Trophoblast cell (in vitro differentiated cells and primary cell): Measurements from ENCODE around the gene FAM120B.

Experiments
- DNase-seq, 2 donors: peaks; one replicate each; pipeline ENCODE4 v3.0.0-alpha.2; 2016
- H2AFZ ChIP-seq: 2 replicates; pipeline ENCODE4 v1.6.1; 2013; ENCODE audit warnings: low read length, moderate library complexity, mild to moderate bottlenecking; ENCODE audit not compliant: insufficient read depth, poor library complexity
- H2AK5ac ChIP-seq: 2 replicates; pipeline ENCODE4 v1.6.1; 2013; ENCODE audit warnings: mild to moderate bottlenecking, low read length
- H2BK120ac ChIP-seq: 2 replicates; pipeline ENCODE4 v1.6.1; 2013; ENCODE audit warnings: low read length, mild to moderate bottlenecking, moderate library complexity; ENCODE audit not compliant: insufficient read depth, poor library complexity
- H2BK12ac ChIP-seq: 2 replicates; pipeline ENCODE4 v1.6.1; 2013; ENCODE audit warnings: mild to moderate bottlenecking, low read length, moderate library complexity
- H2BK5ac ChIP-seq: 2 replicates; pipeline ENCODE4 v1.6.1; 2013; ENCODE audit warnings: low read length, low read depth, moderate library complexity, mild to moderate bottlenecking; ENCODE audit not compliant: poor library complexity
- H3K14ac ChIP-seq: 2 replicates; pipeline ENCODE4 v1.6.1; 2013; ENCODE audit warnings: mild to moderate bottlenecking, low read length
- H3K18ac ChIP-seq: 2 replicates; pipeline ENCODE4 v1.6.1; 2013; ENCODE audit warnings: mild to moderate bottlenecking, low read length
- H3K23ac ChIP-seq: 2 replicates; pipeline ENCODE4 v1.6.1; 2013; ENCODE audit warnings: low read length
- H3K27ac ChIP-seq: 2 replicates; pipeline ENCODE4 v1.5.1; 2013; ENCODE audit warnings: low read depth, mild to moderate bottlenecking, inconsistent platforms, low read length, moderate library complexity
- H3K27me3 ChIP-seq: 2 replicates; pipeline ENCODE4 v1.6.1; 2013; ENCODE audit warnings: inconsistent platforms, mild to moderate bottlenecking, low read length, moderate library complexity; ENCODE audit not compliant: insufficient read depth
- H3K36me3 ChIP-seq, 2 experiments: 1 replicate in 1 of 2; 2 replicates in 1 of 2; pipeline ENCODE4 v1.6.1; 2013; ENCODE audit warnings: low read length in 2 of 2, mild to moderate bottlenecking in 2 of 2, moderate library complexity in 1 of 2; ENCODE audit not compliant: insufficient read depth in 2 of 2, control insufficient read depth in 1 of 2
- H3K4ac ChIP-seq: 2 replicates; pipeline ENCODE4 v1.6.1; 2013; ENCODE audit warnings: low read depth, mild to moderate bottlenecking, low read length, moderate library complexity
- H3K4me1 ChIP-seq, 2 experiments: 1 replicate in 1 of 2; 2 replicates in 1 of 2; pipeline ENCODE4 v1.6.1; 2013; ENCODE audit warnings: low read length in 2 of 2, mild to moderate bottlenecking in 2 of 2, moderate library complexity in 1 of 2; ENCODE audit not compliant: insufficient read depth in 2 of 2, control insufficient read depth in 1 of 2
- H3K4me2 ChIP-seq: 2 replicates; pipeline ENCODE4 v1.6.1; 2013; ENCODE audit warnings: inconsistent platforms, mild to moderate bottlenecking, low read length, moderate library complexity
- H3K4me3 ChIP-seq: 2 replicates; pipeline ENCODE4 v1.5.1; 2013; ENCODE audit warnings: mild to moderate bottlenecking, low read depth, low read length, inconsistent platforms
- H3K79me1 ChIP-seq: one replicate; pipeline ENCODE4 v1.6.1; 2013; ENCODE audit warnings: low read length
- H3K79me2 ChIP-seq: 2 replicates; pipeline ENCODE4 v1.6.1; 2013; ENCODE audit warnings: low read length, mild to moderate bottlenecking; ENCODE audit not compliant: control insufficient read depth, insufficient read depth, poor library complexity
- H3K9ac ChIP-seq: 2 replicates; pipeline ENCODE4 v1.6.1; 2013; ENCODE audit warnings: mild to moderate bottlenecking, low read length
- H3K9me3 ChIP-seq: 2 replicates; pipeline ENCODE4 v1.6.1; 2013; ENCODE audit warnings: low read depth, mild to moderate bottlenecking, control low read depth, inconsistent platforms, low read length; ENCODE audit not compliant: insufficient read depth
- H4K12ac ChIP-seq: 2 replicates; pipeline ENCODE4 v1.6.1; 2013; ENCODE audit warnings: low read depth, mild to moderate bottlenecking, low read length, moderate library complexity
- H4K8ac ChIP-seq: 2 replicates; pipeline ENCODE4 v1.6.1; 2013; ENCODE audit warnings: low read depth, mild to moderate bottlenecking, low read length, moderate library complexity
- H4K91ac ChIP-seq: one replicate; pipeline ENCODE4 v1.6.1; 2013; ENCODE audit warnings: low read depth, mild to moderate bottlenecking, low read length, moderate library complexity
- WGBS: extraction: QIAGEN DNeasy Blood & Tissue Kit; methylation state at CpG from one replicate; pipeline ENCODE4 v1.1.7; 2013; ENCODE audit warnings: missing lambda C conversion rate; ENCODE audit not compliant: insufficient read length, insufficient coverage; ENCODE audit errors: extremely low coverage; 5-methylcytosine and 5-hydroxymethylcytosine counted together

FAM120B gene

DNA sequence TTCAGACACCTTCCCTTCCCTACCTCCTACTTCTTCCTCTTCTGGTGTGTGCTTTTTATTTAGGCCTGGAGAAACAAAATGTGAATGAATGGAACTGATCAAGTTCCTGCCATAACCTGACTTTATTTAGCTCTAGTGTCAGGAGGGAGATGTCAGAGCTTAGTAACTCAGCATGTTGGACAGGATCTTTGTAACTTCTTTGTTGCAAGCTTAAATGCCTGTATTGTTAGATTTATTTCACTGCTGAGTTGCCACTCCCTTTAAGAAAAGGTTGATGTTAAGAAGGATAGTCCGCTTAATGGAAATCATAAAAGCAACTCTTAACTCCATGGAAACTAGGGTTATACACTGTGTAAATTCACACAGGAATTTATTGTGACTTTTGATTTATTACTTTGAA lies 2.2 kb downstream of the FAM120B start:
- Histone ChIP-seq H2BK120ac (no peak overlapping the region), H2AK5ac (no peak overlapping the region), H3K9me3 (peaks cover 2% of the 10 kb centered on the region), H3K79me2 (peaks cover 10% of the 10 kb centered on the region), H3K14ac (no peak overlapping the region), H3K36me3 (peaks cover 1% of the 10 kb centered on the region in 2 experiments), H3K23ac (no peak overlapping the region), H3K9ac (no peak overlapping the region), H3K4me1 (peaks cover 13 to 15% of the 10 kb centered on the region in 2 experiments), H2AFZ (no peak overlapping the region), H3K79me1 (peaks cover 10% of the 10 kb centered on the region), H3K27ac (no peak overlapping the region), H3K18ac (no peak overlapping the region), H4K12ac (no peak overlapping the region), H2BK12ac (no peak overlapping the region), H2BK5ac (no peak overlapping the region), H4K8ac (no peak overlapping the region), H3K4me2 (no peak overlapping the region), H4K91ac (no peak overlapping the region), H3K4ac (peak overlapping the region; percentile 12), H3K27me3 (no peaks in the 10 kb centered on the region), H3K4me3 (no peak overlapping the region)
- no peak for DNase-seq
- WGBS: no CpG with 5 or more reads among the region's 1 CpG

DNA sequence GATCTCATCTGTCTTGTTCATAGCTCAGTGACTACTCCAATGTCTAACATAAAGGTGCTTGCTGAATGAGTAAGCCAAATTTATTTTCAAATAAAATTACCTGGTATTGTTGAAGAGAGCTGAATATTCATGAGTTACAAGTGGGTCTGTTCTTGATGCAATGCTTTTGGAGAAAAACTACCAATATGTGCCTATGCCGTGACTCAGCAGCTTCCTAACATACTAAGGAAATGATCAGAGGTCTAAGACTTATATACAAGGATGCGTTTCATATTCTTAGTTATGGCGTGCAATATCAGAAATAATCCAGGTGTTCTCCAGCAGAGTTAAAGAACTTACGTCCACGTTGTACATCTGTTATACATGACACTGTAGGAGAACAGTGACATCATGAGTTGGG lies 5.1 kb downstream of the FAM120B start:
- H3K4ac ChIP-seq: no peak overlapping the region
- H2BK120ac ChIP-seq: no peak overlapping the region
- H3K4me2 ChIP-seq: no peak overlapping the region
- H4K12ac ChIP-seq: no peak overlapping the region
- H3K14ac ChIP-seq: no peak overlapping the region
- peaks cover 7% of the 10 kb centered on the region for H3K79me2 ChIP-seq
- no CpG with 5 or more reads among the region's 5 CpGs for WGBS
- H3K36me3 ChIP-seq: peaks cover 1% of the 10 kb centered on the region in 2 experiments
- H3K4me3 ChIP-seq: no peak overlapping the region
- H3K27ac ChIP-seq: no peak overlapping the region
- no peaks in the 10 kb centered on the region for H3K27me3 ChIP-seq
- no peak for DNase-seq
- H3K79me1 ChIP-seq: peaks cover 5% of the 10 kb centered on the region
- no peak overlapping the region for H3K18ac ChIP-seq
- H2AK5ac ChIP-seq: no peak overlapping the region
- H3K4me1 ChIP-seq: peaks cover 10% of the 10 kb centered on the region in 2 experiments
- no peak overlapping the region for H4K8ac ChIP-seq
- H3K9me3 ChIP-seq: no peaks in the 10 kb centered on the region
- H2BK5ac ChIP-seq: no peak overlapping the region
- no peak overlapping the region for H3K23ac ChIP-seq
- H4K91ac ChIP-seq: no peak overlapping the region
- H2BK12ac ChIP-seq: no peak overlapping the region
- H2AFZ ChIP-seq: no peak overlapping the region
- no peak overlapping the region for H3K9ac ChIP-seq

DNA sequence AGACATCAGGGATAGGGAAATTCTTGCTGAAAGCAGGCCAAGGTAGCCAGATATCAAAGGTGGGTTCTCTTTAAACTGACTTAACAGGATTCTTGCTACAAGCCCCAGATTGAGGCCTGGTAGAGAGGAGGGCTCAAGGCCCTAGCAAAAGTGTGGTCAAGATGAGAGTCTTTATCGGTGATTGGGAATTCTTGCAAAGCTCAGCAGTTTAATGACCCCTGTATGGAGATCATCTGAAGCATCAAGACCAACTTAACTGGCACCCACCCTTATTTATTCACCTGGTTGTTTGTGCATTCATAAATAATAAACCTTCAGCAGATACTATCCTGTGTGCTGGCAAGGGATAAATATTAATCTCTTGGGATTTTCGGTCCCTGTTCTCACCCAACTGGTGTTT lies 6.3 kb downstream of the FAM120B start:
- H4K8ac ChIP-seq: no peak overlapping the region
- H3K9me3 ChIP-seq: no peaks in the 10 kb centered on the region
- no peak overlapping the region for H4K12ac ChIP-seq
- H4K91ac ChIP-seq: no peak overlapping the region
- H3K14ac ChIP-seq: no peak overlapping the region
- H2AFZ ChIP-seq: no peak overlapping the region
- no peak overlapping the region for H2BK12ac ChIP-seq
- no peak overlapping the region for H2BK5ac ChIP-seq
- H3K4me2 ChIP-seq: no peak overlapping the region
- peaks cover 3 to 6% of the 10 kb centered on the region in 2 experiments for H3K4me1 ChIP-seq
- H2BK120ac ChIP-seq: no peak overlapping the region
- H3K4me3 ChIP-seq: no peak overlapping the region
- H3K79me1 ChIP-seq: no peaks in the 10 kb centered on the region
- no peak overlapping the region for H3K27ac ChIP-seq
- no peaks in the 10 kb centered on the region for H3K27me3 ChIP-seq
- peaks cover under 1 to 4% of the 10 kb centered on the region in 2 experiments for H3K36me3 ChIP-seq
- no peak overlapping the region for H3K9ac ChIP-seq
- H2AK5ac ChIP-seq: no peak overlapping the region
- no peak overlapping the region for H3K4ac ChIP-seq
- H3K18ac ChIP-seq: no peak overlapping the region
- no peak for DNase-seq
- WGBS: no CpG with 5 or more reads among the region's 2 CpGs
- no peak overlapping the region for H3K23ac ChIP-seq
- peaks cover 3% of the 10 kb centered on the region for H3K79me2 ChIP-seq

DNA sequence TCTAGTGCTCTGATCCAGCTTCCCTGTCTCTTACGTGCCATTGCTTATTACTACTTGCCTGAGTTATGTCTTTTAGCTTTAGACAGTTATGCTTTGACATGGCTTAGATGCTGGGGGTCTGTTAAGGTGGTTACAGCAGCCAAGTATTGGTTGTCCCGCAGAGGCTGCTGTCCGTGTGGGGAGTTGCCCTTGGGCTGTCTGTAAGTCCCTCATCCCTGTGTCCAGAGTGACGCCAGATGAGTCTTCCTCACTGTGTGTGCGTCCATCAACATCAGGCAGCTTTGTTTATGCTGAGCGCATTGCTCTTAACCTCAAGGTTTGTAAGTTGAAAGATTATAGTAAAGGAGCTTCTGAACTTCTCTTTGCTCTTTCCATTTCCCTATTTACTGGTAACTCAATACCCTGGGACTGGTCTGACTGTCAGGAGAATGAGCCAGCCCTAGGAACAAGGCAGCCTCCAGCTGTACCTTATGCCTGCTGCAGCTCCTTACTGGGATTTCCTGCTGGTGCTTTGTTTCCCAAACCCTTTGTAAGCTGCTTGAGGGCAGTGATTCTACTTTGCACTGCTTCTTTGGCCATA lies 7.2 kb downstream of the FAM120B start:
- peaks cover 2 to 8% of the 10 kb centered on the region in 2 experiments for H3K36me3 ChIP-seq
- no peak overlapping the region for H2BK5ac ChIP-seq
- no peak overlapping the region for H3K27ac ChIP-seq
- H3K23ac ChIP-seq: no peak overlapping the region
- no peak overlapping the region for H2BK120ac ChIP-seq
- no peak overlapping the region for H3K14ac ChIP-seq
- H3K9me3 ChIP-seq: no peaks in the 10 kb centered on the region
- no peak overlapping the region for H3K4ac ChIP-seq
- no peak overlapping the region for H4K8ac ChIP-seq
- no peak overlapping the region for H3K4me2 ChIP-seq
- WGBS: no CpG with 5 or more reads among the region's 6 CpGs
- peaks cover 2 to 5% of the 10 kb centered on the region in 2 experiments for H3K4me1 ChIP-seq
- H3K9ac ChIP-seq: no peak overlapping the region
- H3K18ac ChIP-seq: no peak overlapping the region
- no peak overlapping the region for H4K12ac ChIP-seq
- no peaks in the 10 kb centered on the region for H3K79me1 ChIP-seq
- H2AK5ac ChIP-seq: no peak overlapping the region
- DNase-seq: no peak
- no peaks in the 10 kb centered on the region for H3K27me3 ChIP-seq
- no peak overlapping the region for H4K91ac ChIP-seq
- H2BK12ac ChIP-seq: no peak overlapping the region
- no peak overlapping the region for H3K4me3 ChIP-seq
- no peak overlapping the region for H2AFZ ChIP-seq
- peaks cover 3% of the 10 kb centered on the region for H3K79me2 ChIP-seq
